ENCODE data around the gene DDIAS.

- no peak for TF ChIP-seq EZH2 (IDR thresholded peaks at IDR 0.05; ENCODE audit: borderline replicate concordance, low read length)
- no peak for TF ChIP-seq CTCF (IDR thresholded peaks at IDR 0.05; ENCODE audit: low read length)
Observed at GRCh38 chr11:82978422-82979099, 77.0 kb downstream of the DDIAS start.
